Activated gamma-delta T cell treated with Interleukin-2 at 50 U/mL for 16 hours (primary cell): Measurements from ENCODE around the gene AP3B2.
"Not testable (repeated sequence)": the region's sequence is repeated elsewhere in the genome, so short reads cannot be mapped to it uniquely, and the experiment has no call there.

ENCODE experiments used
- DNase-seq: peaks from one replicate; pipeline ENCODE4 v3.0.0-alpha.2; 2020

Gene AP3B2

DNA sequence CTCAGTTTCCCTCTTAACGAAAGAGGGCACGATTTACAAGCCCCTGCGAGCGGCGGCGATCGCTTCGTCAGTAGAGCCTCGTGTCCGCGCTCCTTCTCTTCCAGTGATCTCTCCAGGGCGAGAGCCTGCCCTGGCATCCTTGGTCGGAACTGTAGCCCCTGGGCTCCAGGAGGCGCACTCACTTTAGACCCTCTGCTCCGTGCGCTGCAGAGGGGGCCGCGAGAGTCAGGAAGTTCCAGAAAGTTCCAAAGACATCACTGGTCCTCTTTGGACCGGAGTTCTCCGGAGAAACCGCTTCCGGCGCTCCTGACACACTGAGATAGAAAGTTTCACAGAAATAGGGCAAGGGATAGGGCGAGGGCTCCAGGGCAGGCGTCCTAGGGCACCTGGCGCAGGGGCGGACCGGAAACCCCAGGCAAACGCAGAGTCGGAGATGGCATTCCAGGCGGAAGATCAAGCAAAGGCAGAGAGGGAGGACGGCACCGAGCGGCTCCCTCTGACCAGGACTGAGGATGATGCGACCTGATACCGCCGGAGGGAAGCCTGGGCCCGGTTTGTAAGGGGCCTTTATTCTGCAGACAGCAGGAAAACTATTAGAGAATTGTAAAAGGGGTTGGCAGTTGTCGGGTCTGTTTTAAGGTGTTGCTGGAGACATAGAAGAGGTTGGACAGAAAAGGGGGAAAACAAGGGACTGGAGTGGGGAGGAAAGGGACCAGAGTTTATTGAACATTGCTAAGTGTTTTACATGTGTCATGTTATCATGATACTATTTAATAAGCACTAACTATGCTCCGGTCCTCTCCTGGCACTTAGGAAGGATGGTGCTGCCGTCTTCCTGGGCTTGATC, 61.2 kb downstream of the AP3B2 start:
- DNase-seq: no peak

DNA sequence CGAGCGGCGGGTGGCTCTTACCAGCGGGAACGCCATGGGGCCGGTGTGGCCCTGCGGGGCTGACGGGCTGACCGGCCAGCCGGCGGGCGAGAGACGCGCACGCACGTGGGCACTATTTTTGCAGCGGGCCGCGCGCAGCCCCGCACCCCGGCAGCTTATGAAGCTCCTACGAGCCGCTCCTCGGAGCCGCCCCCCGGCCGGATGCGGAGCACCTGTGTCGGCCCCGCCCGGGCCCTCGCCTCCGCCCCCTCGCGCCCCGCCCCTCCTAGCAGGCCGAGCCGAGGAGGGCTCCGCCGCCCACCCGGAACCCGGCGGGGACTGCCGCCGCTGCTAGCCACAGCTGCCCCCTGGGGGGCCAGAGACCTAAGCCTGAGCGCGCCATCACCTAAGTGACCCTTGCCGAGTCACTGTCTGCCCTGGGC, 61.8 kb downstream of the AP3B2 start:
- DNase-seq: peak; percentile 61

GRCh38 chr15:82647045-82647834, 62.4 kb downstream of the AP3B2 start, which contains the start of gene CPEB1:
Gene CPEB1, minus strand, starts transcription at chr15:82647363. Its CDS starts 18,904 bp downstream, at chr15:82628459.
- peak; percentile 31 for DNase-seq

GRCh38 chr15:82646250-82647044, 63.2 kb downstream of the AP3B2 start:
- DNase-seq: no peak

GRCh38 chr15:82644967-82645852, 64.5 kb downstream of the AP3B2 start:
- not testable (repeated sequence) for DNase-seq

DNA sequence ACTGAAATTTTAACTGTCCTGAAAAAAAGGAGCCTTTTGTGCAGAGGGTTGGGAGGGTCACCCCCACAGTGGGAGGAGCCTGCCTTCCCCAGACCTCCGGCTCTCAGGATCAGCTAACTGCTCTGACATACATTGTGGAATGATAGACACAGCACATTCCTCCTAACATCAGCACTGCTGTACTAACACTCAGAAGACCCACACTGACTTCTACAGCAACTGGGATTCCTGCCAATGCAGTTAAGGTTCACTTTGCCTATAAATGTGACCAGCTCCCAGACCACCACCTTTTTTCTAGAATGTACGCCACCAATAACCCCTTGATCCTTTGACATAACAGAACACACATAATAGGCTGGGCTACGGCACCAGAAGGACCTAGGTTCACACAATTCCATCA, 65.7 kb downstream of the AP3B2 start:
- DNase-seq: no peak

DNA sequence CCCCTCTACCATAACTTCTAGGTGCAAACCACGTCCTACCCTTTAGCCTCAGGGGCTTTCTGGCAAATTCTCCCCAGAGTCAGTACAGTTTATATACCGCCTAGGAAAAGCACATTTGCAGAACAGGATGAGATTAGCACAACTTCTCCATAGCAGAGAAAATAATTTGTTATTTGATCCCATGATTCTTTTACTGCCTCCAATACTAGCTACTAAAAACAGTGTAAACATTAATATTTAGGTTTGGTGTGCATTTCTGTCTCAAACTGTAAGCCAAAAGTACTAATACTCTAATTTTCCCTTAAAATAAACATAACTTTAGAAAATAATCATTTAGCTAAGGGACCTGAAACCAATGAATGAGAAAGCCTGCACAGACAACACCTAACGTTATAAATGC, 67.0 kb downstream of the AP3B2 start:
- DNase-seq: no peak

DNA sequence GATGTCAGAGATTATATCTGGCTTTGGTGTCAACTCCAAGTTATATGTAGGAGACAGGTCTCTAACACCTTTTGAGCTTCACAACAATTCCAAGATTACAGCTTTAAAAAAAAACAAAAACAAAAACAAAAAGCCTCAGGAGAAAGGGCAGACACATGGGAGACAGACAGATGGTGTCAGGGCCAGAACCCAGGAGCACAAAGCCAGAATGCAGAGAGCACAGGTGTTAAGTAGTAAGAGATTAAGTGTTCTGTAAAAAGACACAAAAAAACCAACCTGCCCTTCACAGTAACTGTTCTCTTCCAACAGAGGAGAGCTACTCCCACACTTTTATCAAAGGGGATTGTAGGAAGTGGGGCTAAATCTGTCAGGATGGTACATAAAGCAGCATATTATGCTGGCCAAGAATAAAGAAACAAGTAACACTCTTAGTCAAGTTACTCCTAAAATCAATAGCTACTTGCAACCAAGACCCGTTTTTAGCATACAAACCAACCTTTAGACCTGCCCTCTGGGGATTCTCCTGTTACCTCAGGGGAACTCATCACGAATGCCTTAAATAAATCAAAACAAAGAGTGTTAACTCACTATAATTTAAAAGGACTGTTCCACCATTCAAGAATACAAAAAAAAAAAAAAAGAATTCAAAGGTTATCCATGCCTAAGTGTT, 68.4 kb downstream of the AP3B2 start:
- DNase-seq: no peak

DNA sequence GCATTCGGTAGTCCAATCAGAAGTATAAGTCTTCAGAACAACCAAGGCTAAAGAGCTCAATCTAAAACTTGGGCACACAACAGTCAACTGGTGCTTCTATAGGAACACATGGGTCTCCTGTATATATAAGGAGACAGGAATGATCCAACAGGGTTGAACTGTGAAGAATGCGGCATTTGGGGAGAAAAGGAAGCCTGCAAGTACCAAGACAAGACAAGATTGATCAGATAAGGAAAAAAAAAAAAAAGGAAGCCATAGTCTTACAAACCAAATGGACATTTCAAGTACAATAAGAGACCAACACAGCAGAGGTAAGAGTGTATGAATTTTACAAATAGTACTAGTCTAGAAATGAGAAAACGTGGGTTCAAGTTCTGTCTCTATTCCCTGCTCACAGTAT, 69.0 kb downstream of the AP3B2 start:
- no peak for DNase-seq

DNA sequence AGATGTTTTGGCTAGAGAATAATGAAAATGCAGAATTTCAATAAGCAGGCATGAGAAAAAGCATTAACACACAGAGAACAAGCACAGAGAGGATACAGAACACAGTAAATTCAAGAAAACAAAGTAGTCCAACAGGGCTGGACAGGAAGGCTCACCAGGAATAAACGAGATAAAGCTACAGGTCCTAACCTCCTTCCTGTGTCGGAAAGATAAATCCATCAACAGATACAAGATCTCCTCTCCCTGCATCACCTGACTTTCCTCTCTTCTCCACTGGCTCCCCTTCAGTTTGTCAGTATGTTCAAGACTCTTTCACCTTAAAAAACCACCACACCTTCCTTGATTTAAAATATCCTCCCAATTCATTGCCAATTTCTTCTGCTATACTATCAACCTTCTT, 73.9 kb downstream of the AP3B2 start:
- DNase-seq: no peak

DNA sequence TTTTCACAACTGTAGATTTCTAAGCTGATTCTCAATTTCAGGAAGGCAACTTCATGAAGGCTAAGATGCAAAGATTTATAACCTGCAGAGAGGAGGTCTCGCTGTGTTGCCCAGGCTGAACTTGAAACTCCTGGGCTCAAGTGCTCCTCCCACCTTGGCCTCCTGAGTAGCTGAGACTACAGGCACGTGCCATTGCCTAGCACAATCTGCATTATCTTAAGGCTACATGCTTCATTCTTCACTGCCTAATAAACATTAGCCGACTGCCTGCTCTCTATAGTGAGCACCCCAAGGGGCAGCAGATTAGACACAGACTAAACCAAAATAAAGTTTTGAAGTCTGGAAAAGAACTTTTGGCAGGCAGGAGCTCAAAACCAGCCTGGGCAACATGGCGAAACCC, 79.6 kb downstream of the AP3B2 start:
- no peak for DNase-seq

- DNase-seq: no peak
These were observed 84.5 kb downstream of the AP3B2 start for GRCh38 chr15:82625136-82625535.

- no peak for DNase-seq
These were observed 85.2 kb downstream of the AP3B2 start for GRCh38 chr15:82624438-82624837.

DNA sequence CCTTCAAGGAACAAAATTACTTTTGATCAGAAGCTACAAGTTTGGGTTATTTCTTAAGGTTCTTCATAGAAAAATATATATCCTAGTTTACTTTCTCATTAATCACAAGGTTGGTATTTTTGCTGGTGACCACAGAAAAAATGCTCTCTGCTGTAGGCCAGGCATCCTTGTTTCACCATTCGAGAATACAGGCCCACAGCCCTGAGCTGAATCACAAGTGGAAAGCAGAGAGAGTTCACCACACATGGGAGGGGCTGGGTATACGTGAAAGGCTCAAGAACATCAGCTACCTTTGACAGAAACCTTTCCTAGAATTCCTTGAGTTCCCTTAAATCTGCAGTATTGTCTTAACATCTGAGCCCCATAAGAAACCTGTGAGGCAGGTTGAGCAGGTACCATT, 85.7 kb downstream of the AP3B2 start:
- no peak for DNase-seq

DNA sequence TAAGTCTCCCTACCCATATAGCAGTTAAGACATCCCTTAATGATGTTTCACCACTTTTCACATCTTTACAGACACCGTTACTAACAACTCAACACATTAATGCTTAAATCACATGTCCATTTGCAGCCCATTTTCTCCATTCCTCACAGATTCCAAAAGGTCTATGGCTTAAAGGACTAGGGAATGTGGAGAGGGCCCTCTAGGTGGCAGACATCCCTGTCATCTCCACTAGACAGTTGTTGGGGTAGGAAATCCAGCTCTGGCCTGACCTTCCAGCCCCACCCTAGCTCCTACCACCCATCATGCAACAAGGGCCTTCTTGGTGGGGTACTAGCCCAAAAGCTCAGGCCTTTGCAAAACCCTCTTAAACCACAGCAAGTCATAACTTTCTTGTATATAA, 87.7 kb downstream of the AP3B2 start:
- no peak for DNase-seq

GRCh38 chr15:82613747-82614146, 95.9 kb downstream of the AP3B2 start:
- DNase-seq: no peak

DNA sequence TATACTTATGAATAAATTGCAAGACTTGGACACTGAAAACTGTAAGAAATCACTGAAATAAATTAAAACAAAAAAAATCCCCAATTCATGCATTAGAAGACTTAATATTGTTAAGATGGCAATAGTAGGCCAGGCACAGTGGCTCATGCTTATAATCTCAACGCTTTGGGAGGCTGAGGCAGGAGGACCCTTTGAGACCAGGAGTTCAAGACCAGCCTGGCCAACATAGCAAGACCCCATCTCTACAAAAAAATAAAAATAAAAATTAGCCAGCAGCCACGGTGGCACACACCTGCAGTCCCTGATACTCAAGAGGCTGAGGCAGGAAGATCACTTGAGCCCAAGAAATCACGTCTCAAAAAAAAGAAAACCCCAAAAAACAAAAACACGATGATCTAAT, 98.3 kb downstream of the AP3B2 start:
- no peak for DNase-seq
